Bronchial epithelial cell (primary cell): ENCODE data around the gene DST. TPM values are rescaled to one million over a fixed set of nuclear protein-coding genes. Genes with fewer than 3 reads are reported as not detected.

Experiments
- DNase-seq: peaks from one replicate; pipeline ENCODE4 v3.0.0-alpha.2; 2010; ENCODE audit warnings: low read depth
- FAIRE-seq: peaks from 2 replicates; lab custom pipeline; 2011; peaks lifted over from hg19 to GRCh38; lab: Jason Lieb, UNC
- H3K27me3 ChIP-seq: 2 replicates; pipeline ENCODE4 v1.5.1; 2011; ENCODE audit warnings: low read length; ENCODE audit not compliant: control insufficient read depth, insufficient read depth
- H3K36me3 ChIP-seq: 2 replicates; pipeline ENCODE4 v1.5.1; 2011; ENCODE audit warnings: low read length; ENCODE audit not compliant: control insufficient read depth, insufficient read depth
- H3K4me3 ChIP-seq: 2 replicates; pipeline ENCODE4 v1.5.1; 2011; ENCODE audit warnings: mild to moderate bottlenecking, low read depth, low read length, control low read depth
- CTCF ChIP-seq: IDR thresholded peaks from 2 replicates; pipeline ENCODE4 v1.5.1; 2011; ENCODE audit warnings: mild to moderate bottlenecking, moderate library complexity, low read length, control low read depth, inconsistent platforms; ENCODE audit not compliant: insufficient read depth, severe bottlenecking
- total RNA-seq: library from RNA; depleted of rRNA; stranded (reverse); fragments of >200 nt; gene quantifications from 2 replicates; pipeline ENCODE4 v1.2.1, GENCODE V29; 2014

Gene DST
- total RNA-seq, 1 donor from 2014 or later: 450 TPM

DNA sequence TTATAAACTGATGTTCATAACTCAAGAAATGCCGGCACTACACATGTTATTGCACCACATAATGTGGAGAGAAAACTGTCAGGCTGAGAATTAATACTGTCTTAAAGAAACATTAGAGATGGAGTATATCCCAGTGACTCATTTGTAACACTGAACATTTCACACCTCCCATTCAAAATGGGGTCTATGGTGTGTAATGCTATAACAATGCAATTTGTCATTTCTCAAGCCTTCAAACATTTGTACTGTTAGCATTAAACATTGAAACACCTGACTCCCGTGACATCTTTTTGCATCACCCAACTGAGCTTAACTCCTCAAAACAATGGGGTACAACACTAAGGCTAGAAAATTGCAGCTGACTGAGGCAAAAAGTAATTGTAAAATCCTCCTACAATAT lies 151.7 kb downstream of the DST start:
- peaks cover 2% of the 10 kb centered on the region for H3K36me3 ChIP-seq
- TF ChIP-seq CTCF: no peak
- FAIRE-seq: no peak
- H3K4me3 ChIP-seq: no peak overlapping the region
- H3K27me3 ChIP-seq: no peaks in the 10 kb centered on the region
- DNase-seq: peak; percentile 75

- DNase-seq (no peak), FAIRE-seq (no peak)
- TF ChIP-seq CTCF: no peak
- Histone ChIP-seq H3K27me3 (no peaks in the 10 kb centered on the region), H3K36me3 (peaks cover 2% of the 10 kb centered on the region), H3K4me3 (no peak overlapping the region)
Observed at GRCh38 chr6:56489559-56489958, 153.1 kb downstream of the DST start.

DNA sequence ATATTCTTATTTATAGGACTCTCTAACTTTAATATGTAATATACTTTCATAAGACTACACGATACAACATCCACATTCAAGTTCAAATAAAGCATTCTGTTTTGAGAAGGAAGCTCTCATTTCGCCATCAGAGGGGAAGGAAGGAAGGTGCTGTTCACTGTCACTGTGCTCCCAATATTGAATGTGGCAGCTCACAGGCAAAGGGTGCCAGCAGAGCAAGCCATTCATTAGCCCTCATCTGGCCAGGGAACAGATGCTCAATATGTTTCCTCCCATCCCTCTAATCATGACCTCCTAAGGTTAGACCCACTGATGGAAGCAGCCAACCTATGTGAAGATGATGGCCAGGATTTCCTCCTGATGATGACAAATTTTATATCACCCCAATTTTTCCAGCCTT lies 154.4 kb downstream of the DST start:
- no peak for TF ChIP-seq CTCF
- DNase-seq (no peak), FAIRE-seq (no peak)
- Histone ChIP-seq H3K4me3 (no peak overlapping the region), H3K36me3 (peaks cover 2% of the 10 kb centered on the region), H3K27me3 (no peaks in the 10 kb centered on the region)

GRCh38 chr6:56486681-56487080 lies 156.0 kb downstream of the DST start:
- no peaks in the 10 kb centered on the region for H3K27me3 ChIP-seq
- DNase-seq: no peak
- no peak for TF ChIP-seq CTCF
- no peak overlapping the region for H3K4me3 ChIP-seq
- no peak for FAIRE-seq
- H3K36me3 ChIP-seq: peaks cover 5% of the 10 kb centered on the region

DNA sequence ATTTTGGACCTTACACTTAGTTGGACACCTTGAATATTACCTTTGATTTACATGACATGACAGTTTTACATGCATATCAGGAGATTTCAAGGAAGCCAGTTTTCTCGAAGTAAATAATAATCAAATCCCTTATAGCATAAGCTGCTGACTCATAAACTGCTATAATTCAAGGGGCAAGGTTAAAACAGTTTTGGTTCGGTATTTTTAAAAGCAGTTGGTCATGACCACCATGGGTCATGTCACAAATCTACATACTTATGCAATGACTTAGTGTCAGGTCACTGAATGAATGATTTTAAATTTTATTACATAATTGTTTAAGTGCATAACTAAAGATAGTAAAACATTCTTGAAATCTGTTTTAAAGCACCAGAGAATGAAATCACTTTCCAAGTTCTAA lies 158.0 kb downstream of the DST start:
- DNase-seq (no peak), FAIRE-seq (no peak)
- Histone ChIP-seq H3K36me3 (peaks cover 5% of the 10 kb centered on the region), H3K4me3 (no peak overlapping the region), H3K27me3 (no peaks in the 10 kb centered on the region)
- no peak for TF ChIP-seq CTCF

GRCh38 chr6:56483929-56484328 lies 158.8 kb downstream of the DST start:
- no peaks in the 10 kb centered on the region for H3K27me3 ChIP-seq
- H3K36me3 ChIP-seq: peaks cover 6% of the 10 kb centered on the region
- peak; percentile 42 for DNase-seq
- TF ChIP-seq CTCF: no peak
- no peak for FAIRE-seq
- no peak overlapping the region for H3K4me3 ChIP-seq
